ENCODE results near the gene MEIKIN.

Gene MEIKIN

DNA sequence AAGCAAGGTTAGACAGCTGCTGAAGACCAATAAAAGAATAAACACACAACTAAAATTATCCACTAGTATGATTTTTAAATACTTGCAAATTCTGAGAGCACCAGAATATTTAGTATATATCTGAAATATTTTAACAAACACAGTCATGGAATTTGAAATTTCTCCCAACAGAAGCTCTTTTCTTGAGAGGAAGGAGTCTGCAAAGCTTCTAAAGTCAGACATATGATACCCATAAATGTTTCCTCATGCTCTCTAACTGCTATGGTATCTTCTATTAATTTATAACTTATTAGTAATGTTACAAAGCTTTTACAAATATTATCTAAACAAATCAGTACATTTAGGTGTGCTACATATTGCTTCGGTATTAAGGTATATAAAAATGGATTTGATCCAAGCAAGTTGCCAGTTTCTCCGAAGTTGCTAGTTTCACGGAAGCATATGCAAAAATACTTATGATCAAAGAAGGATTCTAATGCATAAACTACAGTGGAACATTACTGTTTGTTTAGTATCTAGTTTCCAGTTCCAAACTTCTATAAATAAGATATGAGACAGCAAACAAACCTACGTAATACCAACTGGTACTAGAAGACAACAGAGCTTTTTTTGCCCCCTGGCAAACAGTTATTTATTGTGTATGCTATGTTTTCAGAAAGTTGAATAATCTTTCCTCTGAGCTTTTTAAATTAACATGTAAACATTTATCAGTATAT is 170.7 kb downstream of the MEIKIN start:
- no peak overlapping the region for H3K27ac ChIP-seq (ENCODE audit: low read length)
- no peaks in the 10 kb centered on the region for H3K27me3 ChIP-seq (replicated peaks; ENCODE audit: insufficient read depth, low read length)
- H3K4me3 ChIP-seq (ENCODE audit: low read length), result no peak overlapping the region
- peaks cover 24% of the 10 kb centered on the region; the same call in 1 of the 2 replicates for H4K20me1 ChIP-seq (ENCODE audit: insufficient read depth, low read length)
- no peak overlapping the region for H3K4me2 ChIP-seq (ENCODE audit: low read depth, low read length)
- no peaks in the 10 kb centered on the region for H3F3A ChIP-seq (ENCODE audit: insufficient read depth, low read length)
- no peaks in the 10 kb centered on the region for H3K9me2 ChIP-seq (replicated peaks; ENCODE audit: insufficient read depth, low read length)
- H3K4me1 ChIP-seq (ENCODE audit: low read length), result peaks cover 4% of the 10 kb centered on the region; the same call in 1 of the 2 replicates
- no peak for DNase-seq
- H3K9me3 ChIP-seq (replicated peaks; ENCODE audit: insufficient read depth, low read length), result no peaks in the 10 kb centered on the region
- H3K36me3 ChIP-seq (replicated peaks; ENCODE audit: insufficient read depth, low read length), result no peaks in the 10 kb centered on the region
- H2AFZ ChIP-seq (ENCODE audit: low read length), result no peak overlapping the region
- TF ChIP-seq EZH2 (optimal IDR thresholded peaks at IDR 0.05; ENCODE audit: low read depth, low read length), result no peak
- no peak for TF ChIP-seq EZH2phosphoT487 (IDR thresholded peaks at IDR 0.05; ENCODE audit: low read length)
- TF ChIP-seq, protein P1, sequence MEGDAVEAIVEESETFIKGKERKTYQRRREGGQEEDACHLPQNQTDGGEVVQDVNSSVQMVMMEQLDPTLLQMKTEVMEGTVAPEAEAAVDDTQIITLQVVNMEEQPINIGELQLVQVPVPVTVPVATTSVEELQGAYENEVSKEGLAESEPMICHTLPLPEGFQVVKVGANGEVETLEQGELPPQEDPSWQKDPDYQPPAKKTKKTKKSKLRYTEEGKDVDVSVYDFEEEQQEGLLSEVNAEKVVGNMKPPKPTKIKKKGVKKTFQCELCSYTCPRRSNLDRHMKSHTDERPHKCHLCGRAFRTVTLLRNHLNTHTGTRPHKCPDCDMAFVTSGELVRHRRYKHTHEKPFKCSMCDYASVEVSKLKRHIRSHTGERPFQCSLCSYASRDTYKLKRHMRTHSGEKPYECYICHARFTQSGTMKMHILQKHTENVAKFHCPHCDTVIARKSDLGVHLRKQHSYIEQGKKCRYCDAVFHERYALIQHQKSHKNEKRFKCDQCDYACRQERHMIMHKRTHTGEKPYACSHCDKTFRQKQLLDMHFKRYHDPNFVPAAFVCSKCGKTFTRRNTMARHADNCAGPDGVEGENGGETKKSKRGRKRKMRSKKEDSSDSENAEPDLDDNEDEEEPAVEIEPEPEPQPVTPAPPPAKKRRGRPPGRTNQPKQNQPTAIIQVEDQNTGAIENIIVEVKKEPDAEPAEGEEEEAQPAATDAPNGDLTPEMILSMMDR (IDR thresholded peaks at IDR 0.05; ENCODE audit: low read length), result no peak
- H3K79me2 ChIP-seq (ENCODE audit: low read length), result peaks cover 88% of the 10 kb centered on the region
- H3K9ac ChIP-seq (ENCODE audit: low read length), result no peak overlapping the region

DNA sequence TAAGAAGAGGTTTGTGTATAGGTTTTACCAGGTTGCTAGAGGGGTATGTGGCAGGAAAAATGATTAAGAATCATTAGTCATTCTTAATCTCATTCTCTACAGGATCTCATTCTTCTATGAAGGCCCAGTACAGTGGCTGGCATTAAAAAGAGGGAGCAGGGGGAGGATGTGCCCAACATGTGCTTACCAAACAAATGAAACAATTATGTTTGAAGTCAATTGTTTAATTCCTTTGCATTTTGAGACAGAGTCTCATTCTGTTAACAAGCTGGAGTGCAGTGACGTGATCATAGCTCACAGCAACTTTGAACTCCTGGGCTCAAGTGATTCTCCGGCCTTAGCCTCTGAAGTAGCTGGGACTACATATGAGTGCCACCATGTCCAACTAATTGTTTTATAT is 171.7 kb downstream of the MEIKIN start:
- no peak for DNase-seq
- Histone ChIP-seq H3F3A (ENCODE audit: insufficient read depth, low read length) (no peaks in the 10 kb centered on the region), H3K4me3 (ENCODE audit: low read length) (no peak overlapping the region), H3K4me1 (ENCODE audit: low read length) (peaks cover 9% of the 10 kb centered on the region), H3K9me3 (replicated peaks; ENCODE audit: insufficient read depth, low read length) (no peaks in the 10 kb centered on the region), H3K27me3 (replicated peaks; ENCODE audit: insufficient read depth, low read length) (no peaks in the 10 kb centered on the region), H4K20me1 (ENCODE audit: insufficient read depth, low read length) (peaks cover 29% of the 10 kb centered on the region; the same call in 1 of the 2 replicates), H3K9ac (ENCODE audit: low read length) (no peak overlapping the region), H3K79me2 (ENCODE audit: low read length) (peaks cover 90% of the 10 kb centered on the region), H2AFZ (ENCODE audit: low read length) (no peak overlapping the region), H3K9me2 (replicated peaks; ENCODE audit: insufficient read depth, low read length) (no peaks in the 10 kb centered on the region), H3K27ac (ENCODE audit: low read length) (no peak overlapping the region), H3K4me2 (ENCODE audit: low read depth, low read length) (no peak overlapping the region), H3K36me3 (replicated peaks; ENCODE audit: insufficient read depth, low read length) (no peaks in the 10 kb centered on the region)
- TF ChIP-seq, protein P1 (IDR thresholded peaks at IDR 0.05; ENCODE audit: low read length), result no peak
- TF ChIP-seq EZH2phosphoT487 (IDR thresholded peaks at IDR 0.05; ENCODE audit: low read length) (no peak), EZH2 (optimal IDR thresholded peaks at IDR 0.05; ENCODE audit: low read depth, low read length) (no peak)

DNA sequence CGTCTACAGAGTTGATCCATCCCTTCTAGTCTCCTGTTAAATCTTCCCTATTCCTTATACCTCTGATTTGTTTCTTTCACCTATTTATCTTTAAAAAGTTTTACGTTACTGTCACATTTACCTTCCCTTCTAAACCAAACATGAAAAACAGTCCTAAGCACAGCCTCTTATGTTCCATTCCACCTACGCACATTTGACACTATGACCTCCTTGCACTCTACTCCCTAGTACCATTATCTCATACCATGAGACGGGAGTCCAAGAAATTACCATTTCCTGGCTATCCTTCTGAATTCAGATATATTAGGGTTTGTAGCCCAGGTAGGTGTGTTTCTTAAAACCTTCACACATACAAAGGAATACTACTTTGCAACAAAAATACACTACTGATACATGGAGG is 173.8 kb downstream of the MEIKIN start:
- Histone ChIP-seq H3F3A (ENCODE audit: insufficient read depth, low read length) (no peaks in the 10 kb centered on the region), H3K4me3 (ENCODE audit: low read length) (no peak overlapping the region), H3K4me1 (ENCODE audit: low read length) (peaks cover 9% of the 10 kb centered on the region), H3K9me3 (replicated peaks; ENCODE audit: insufficient read depth, low read length) (no peaks in the 10 kb centered on the region), H3K4me2 (ENCODE audit: low read depth, low read length) (no peak overlapping the region), H3K9ac (ENCODE audit: low read length) (no peak overlapping the region), H3K27me3 (replicated peaks; ENCODE audit: insufficient read depth, low read length) (no peaks in the 10 kb centered on the region), H3K36me3 (replicated peaks; ENCODE audit: insufficient read depth, low read length) (no peaks in the 10 kb centered on the region), H4K20me1 (ENCODE audit: insufficient read depth, low read length) (peaks cover 32% of the 10 kb centered on the region; the same call in 1 of the 2 replicates), H2AFZ (ENCODE audit: low read length) (no peak overlapping the region), H3K9me2 (replicated peaks; ENCODE audit: insufficient read depth, low read length) (no peaks in the 10 kb centered on the region), H3K27ac (ENCODE audit: low read length) (no peak overlapping the region), H3K79me2 (ENCODE audit: low read length) (peaks cover 95% of the 10 kb centered on the region)
- DNase-seq, result no peak
- TF ChIP-seq EZH2phosphoT487 (IDR thresholded peaks at IDR 0.05; ENCODE audit: low read length), result no peak

DNA sequence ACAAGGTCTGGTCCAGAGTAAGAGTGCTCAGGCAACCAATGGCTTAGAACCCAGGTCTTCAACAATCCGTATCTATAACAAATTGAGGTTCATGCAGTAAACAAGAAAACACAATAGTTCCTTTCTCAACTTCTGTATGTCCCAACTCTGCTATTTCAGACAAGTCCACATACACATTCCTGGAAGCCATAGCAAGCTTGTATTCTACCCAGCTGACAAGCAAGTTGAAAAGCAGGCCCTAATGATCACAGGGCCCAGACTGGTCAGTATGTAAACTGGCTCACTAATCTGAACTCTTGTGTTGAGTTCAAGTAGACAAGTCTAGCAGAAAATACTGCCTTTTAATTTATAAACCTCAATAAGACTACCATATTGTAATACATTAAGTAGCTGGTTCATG is 175.5 kb downstream of the MEIKIN start:
- H3K36me3 ChIP-seq (replicated peaks; ENCODE audit: insufficient read depth, low read length), result no peaks in the 10 kb centered on the region; the same call in 1 of the 2 replicates
- no peaks in the 10 kb centered on the region for H3K9me2 ChIP-seq (replicated peaks; ENCODE audit: insufficient read depth, low read length)
- TF ChIP-seq, protein P1 (IDR thresholded peaks at IDR 0.05; ENCODE audit: low read length), result no peak
- TF ChIP-seq EZH2 (optimal IDR thresholded peaks at IDR 0.05; ENCODE audit: low read depth, low read length), result no peak
- TF ChIP-seq EZH2phosphoT487 (IDR thresholded peaks at IDR 0.05; ENCODE audit: low read length), result no peak
- no peak overlapping the region for H2AFZ ChIP-seq (ENCODE audit: low read length)
- no peaks in the 10 kb centered on the region for H3K27me3 ChIP-seq (replicated peaks; ENCODE audit: insufficient read depth, low read length)
- H3K9me3 ChIP-seq (replicated peaks; ENCODE audit: insufficient read depth, low read length), result no peaks in the 10 kb centered on the region
- H3F3A ChIP-seq (ENCODE audit: insufficient read depth, low read length), result no peaks in the 10 kb centered on the region
- peaks cover 97% of the 10 kb centered on the region for H3K79me2 ChIP-seq (ENCODE audit: low read length)
- DNase-seq, result no peak
- H3K4me2 ChIP-seq (ENCODE audit: low read depth, low read length), result no peak overlapping the region
- H4K20me1 ChIP-seq (ENCODE audit: insufficient read depth, low read length), result peaks cover 30% of the 10 kb centered on the region; the same call in 1 of the 2 replicates
- no peak overlapping the region for H3K9ac ChIP-seq (ENCODE audit: low read length)
- no peak overlapping the region for H3K4me3 ChIP-seq (ENCODE audit: low read length)
- no peak overlapping the region for H3K27ac ChIP-seq (ENCODE audit: low read length)
- peaks cover 9% of the 10 kb centered on the region for H3K4me1 ChIP-seq (ENCODE audit: low read length)

Measured in MM.1S (cell line).